Neural cell (in vitro differentiated cells): ENCODE data around the gene CELSR1. TPM values are rescaled to one million over a fixed set of nuclear protein-coding genes. Genes with fewer than 3 reads are reported as not detected.

Source experiments
- H2AFZ ChIP-seq: fragments of 200-600, 300-800 bp; sonication (generic), shearing (Covaris generic); 2 replicates; pipeline ENCODE4 v1.6.0; 2014; ENCODE audit warnings: low read depth, mild to moderate bottlenecking, antibody characterized with exemption, low read length, moderate library complexity
- H3F3A ChIP-seq: fragments of 200-600 bp; shearing (Covaris generic); 2 replicates; pipeline ENCODE4 v1.6.1; 2016; ENCODE audit warnings: mild to moderate bottlenecking, moderate library complexity, mixed read lengths, antibody characterized with exemption, low read length; ENCODE audit not compliant: insufficient read depth, poor library complexity, severe bottlenecking
- H3K27ac ChIP-seq: fragments of 200-600, 300-800 bp; sonication (generic), shearing (Covaris generic); 2 replicates; pipeline ENCODE4 v1.5.1; 2014; ENCODE audit warnings: mild to moderate bottlenecking, low read length, moderate library complexity
- H3K27me3 ChIP-seq: fragments of 300-800, 200-600 bp; sonication (generic), shearing (Covaris generic); 2 replicates; pipeline ENCODE4 v1.6.0; 2014; ENCODE audit warnings: mild to moderate bottlenecking, low read depth, low read length, moderate library complexity; ENCODE audit not compliant: insufficient read depth
- H3K36me3 ChIP-seq: fragments of 300-800, 200-600 bp; sonication (generic), shearing (Covaris generic); 2 replicates; pipeline ENCODE4 v1.5.1; 2014; ENCODE audit warnings: mild to moderate bottlenecking, antibody characterized with exemption, low read length, moderate library complexity; ENCODE audit not compliant: insufficient read depth
- H3K4me2 ChIP-seq: fragments of 300-800, 200-600 bp; sonication (generic), shearing (Covaris generic); 2 replicates; pipeline ENCODE4 v1.6.0; 2014; ENCODE audit warnings: mild to moderate bottlenecking, low read length
- H3K4me3 ChIP-seq: fragments of 300-800, 200-600 bp; sonication (generic), shearing (Covaris generic); 2 replicates; pipeline ENCODE4 v1.5.1; 2014; ENCODE audit warnings: mild to moderate bottlenecking, low read length, moderate library complexity
- H3K79me2 ChIP-seq: fragments of 200-600 bp; shearing (Covaris generic); replicated peaks from 2 replicates; pipeline ENCODE4 v1.6.0; 2014; ENCODE audit warnings: mild to moderate bottlenecking, low read length, moderate library complexity; ENCODE audit not compliant: insufficient read depth
- H3K9ac ChIP-seq: fragments of 300-800, 200-600 bp; sonication (generic), shearing (Covaris generic); 2 replicates; pipeline ENCODE4 v1.6.1; 2016; ENCODE audit warnings: mild to moderate bottlenecking, low read length, mixed read lengths
- H3K9me2 ChIP-seq: fragments of 200-600 bp; shearing (Covaris generic); 2 replicates; pipeline ENCODE4 v1.6.1; 2016; ENCODE audit warnings: mild to moderate bottlenecking, low read length, mixed read lengths; ENCODE audit not compliant: insufficient read depth
- H3K9me3 ChIP-seq: fragments of 200-600, 300-800 bp; sonication (generic), shearing (Covaris generic); 2 replicates; pipeline ENCODE4 v1.6.1; 2016; ENCODE audit warnings: mild to moderate bottlenecking, mixed run types, low read length, moderate library complexity, mixed read lengths
- H4K20me1 ChIP-seq: fragments of 200-600 bp; shearing (Covaris generic); 2 replicates; pipeline ENCODE4 v1.6.1; 2016; ENCODE audit warnings: mild to moderate bottlenecking, mixed run types; ENCODE audit not compliant: insufficient read depth
- EP300 ChIP-seq: fragments of 450-650 bp; conservative IDR thresholded peaks from 2 replicates; pipeline ENCODE4 v1.6.1; 2014; ENCODE audit warnings: antibody characterized with exemption, mild to moderate bottlenecking, moderate library complexity; ENCODE audit not compliant: poor library complexity, severe bottlenecking
- EZH2 ChIP-seq: fragments of 200-600, 300-800 bp; shearing (Covaris generic), sonication (generic); IDR thresholded peaks from 2 replicates; pipeline ENCODE4 v1.6.1; 2014; ENCODE audit warnings: antibody characterized with exemption, low read length, borderline replicate concordance, mild to moderate bottlenecking; ENCODE audit not compliant: insufficient read depth, poor library complexity, severe bottlenecking
- MXI1 ChIP-seq: fragments of 450-650 bp; conservative IDR thresholded peaks from 2 replicates; pipeline ENCODE4 v1.6.1; 2014; ENCODE audit warnings: antibody characterized with exemption, mild to moderate bottlenecking; ENCODE audit not compliant: poor library complexity, severe bottlenecking
- POLR2AphosphoS5 ChIP-seq: IDR thresholded peaks from 2 replicates; pipeline ENCODE4 v1.6.1; 2012
- RAD21 ChIP-seq: fragments of 450-650 bp; conservative IDR thresholded peaks from 2 replicates; pipeline ENCODE4 v1.6.1; 2014; ENCODE audit warnings: antibody characterized with exemption, mild to moderate bottlenecking, moderate library complexity
- SMC3 ChIP-seq: fragments of 450-650 bp; conservative IDR thresholded peaks from 2 replicates; pipeline ENCODE4 v1.6.1; 2014; ENCODE audit warnings: antibody characterized with exemption, mild to moderate bottlenecking, moderate library complexity; ENCODE audit not compliant: poor library complexity
- TAF1 ChIP-seq: IDR thresholded peaks from 2 replicates; pipeline ENCODE4 v1.6.1; 2012; ENCODE audit warnings: low read depth
- polyA plus RNA-seq: library from polyadenylated mRNA; depleted of rRNA; stranded (reverse); fragments of >200 nt; gene quantifications from 2 replicates; pipeline ENCODE4 v1.2.3, GENCODE V29; 2014
- TF ChIP-seq, protein P1 (sequence below): IDR thresholded peaks from 2 replicates; pipeline ENCODE4 v1.6.1; 2012; ENCODE audit warnings: borderline replicate concordance
- TF ChIP-seq, protein P2 (sequence below): fragments of 450-650 bp; IDR thresholded peaks from 2 replicates; pipeline ENCODE4 v1.5.1; 2014; ENCODE audit warnings: antibody characterized with exemption, mild to moderate bottlenecking, moderate library complexity; ENCODE audit not compliant: poor library complexity, severe bottlenecking

CELSR1 gene
- polyA plus RNA-seq, 1 donor from 2014 or later, result 0.14 TPM

DNA sequence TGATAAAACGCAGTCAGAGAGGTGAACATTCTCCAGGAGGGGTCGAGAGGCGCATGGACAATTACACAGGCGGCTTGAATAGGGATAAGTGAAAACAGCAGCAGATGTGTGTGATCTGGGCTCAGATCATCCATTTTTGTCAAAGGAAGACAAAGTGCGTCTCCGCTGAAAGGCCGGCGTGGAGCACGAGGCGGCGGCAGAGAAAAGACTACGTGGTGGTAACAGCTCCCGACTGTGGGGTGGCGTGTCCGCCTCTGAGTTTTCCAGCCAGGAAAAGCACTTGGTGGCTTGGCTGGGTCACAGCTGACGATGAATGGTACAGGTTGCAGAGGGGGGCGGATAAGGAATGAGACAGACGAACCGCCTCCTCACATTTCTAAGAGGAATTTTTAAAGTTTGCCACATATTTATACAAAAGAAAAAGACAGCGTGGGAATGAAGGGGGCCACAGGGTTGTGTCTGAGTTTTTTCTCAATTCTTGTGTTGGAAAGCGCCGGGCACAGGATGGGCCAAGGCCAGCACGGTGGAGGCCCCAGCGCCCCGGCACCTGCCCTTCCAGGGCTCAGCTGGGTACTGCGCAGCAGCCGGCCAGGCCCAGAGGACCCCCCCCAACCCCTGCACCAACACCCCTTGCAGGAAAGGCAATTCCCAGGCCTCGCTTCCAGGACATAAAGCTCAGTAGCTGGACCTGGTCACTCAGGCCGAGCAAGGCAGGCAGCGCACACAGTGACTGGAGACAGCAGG is 121.5 kb downstream of the CELSR1 start:
- no peak for TF ChIP-seq MXI1
- TF ChIP-seq, protein P1, sequence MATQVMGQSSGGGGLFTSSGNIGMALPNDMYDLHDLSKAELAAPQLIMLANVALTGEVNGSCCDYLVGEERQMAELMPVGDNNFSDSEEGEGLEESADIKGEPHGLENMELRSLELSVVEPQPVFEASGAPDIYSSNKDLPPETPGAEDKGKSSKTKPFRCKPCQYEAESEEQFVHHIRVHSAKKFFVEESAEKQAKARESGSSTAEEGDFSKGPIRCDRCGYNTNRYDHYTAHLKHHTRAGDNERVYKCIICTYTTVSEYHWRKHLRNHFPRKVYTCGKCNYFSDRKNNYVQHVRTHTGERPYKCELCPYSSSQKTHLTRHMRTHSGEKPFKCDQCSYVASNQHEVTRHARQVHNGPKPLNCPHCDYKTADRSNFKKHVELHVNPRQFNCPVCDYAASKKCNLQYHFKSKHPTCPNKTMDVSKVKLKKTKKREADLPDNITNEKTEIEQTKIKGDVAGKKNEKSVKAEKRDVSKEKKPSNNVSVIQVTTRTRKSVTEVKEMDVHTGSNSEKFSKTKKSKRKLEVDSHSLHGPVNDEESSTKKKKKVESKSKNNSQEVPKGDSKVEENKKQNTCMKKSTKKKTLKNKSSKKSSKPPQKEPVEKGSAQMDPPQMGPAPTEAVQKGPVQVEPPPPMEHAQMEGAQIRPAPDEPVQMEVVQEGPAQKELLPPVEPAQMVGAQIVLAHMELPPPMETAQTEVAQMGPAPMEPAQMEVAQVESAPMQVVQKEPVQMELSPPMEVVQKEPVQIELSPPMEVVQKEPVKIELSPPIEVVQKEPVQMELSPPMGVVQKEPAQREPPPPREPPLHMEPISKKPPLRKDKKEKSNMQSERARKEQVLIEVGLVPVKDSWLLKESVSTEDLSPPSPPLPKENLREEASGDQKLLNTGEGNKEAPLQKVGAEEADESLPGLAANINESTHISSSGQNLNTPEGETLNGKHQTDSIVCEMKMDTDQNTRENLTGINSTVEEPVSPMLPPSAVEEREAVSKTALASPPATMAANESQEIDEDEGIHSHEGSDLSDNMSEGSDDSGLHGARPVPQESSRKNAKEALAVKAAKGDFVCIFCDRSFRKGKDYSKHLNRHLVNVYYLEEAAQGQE, result no peak
- TF ChIP-seq, protein P2, sequence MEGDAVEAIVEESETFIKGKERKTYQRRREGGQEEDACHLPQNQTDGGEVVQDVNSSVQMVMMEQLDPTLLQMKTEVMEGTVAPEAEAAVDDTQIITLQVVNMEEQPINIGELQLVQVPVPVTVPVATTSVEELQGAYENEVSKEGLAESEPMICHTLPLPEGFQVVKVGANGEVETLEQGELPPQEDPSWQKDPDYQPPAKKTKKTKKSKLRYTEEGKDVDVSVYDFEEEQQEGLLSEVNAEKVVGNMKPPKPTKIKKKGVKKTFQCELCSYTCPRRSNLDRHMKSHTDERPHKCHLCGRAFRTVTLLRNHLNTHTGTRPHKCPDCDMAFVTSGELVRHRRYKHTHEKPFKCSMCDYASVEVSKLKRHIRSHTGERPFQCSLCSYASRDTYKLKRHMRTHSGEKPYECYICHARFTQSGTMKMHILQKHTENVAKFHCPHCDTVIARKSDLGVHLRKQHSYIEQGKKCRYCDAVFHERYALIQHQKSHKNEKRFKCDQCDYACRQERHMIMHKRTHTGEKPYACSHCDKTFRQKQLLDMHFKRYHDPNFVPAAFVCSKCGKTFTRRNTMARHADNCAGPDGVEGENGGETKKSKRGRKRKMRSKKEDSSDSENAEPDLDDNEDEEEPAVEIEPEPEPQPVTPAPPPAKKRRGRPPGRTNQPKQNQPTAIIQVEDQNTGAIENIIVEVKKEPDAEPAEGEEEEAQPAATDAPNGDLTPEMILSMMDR, result no peak
- no peak for TF ChIP-seq EZH2
- TF ChIP-seq EP300, result no peak
- TF ChIP-seq POLR2AphosphoS5, result no peak
- no peak for TF ChIP-seq TAF1
- Histone ChIP-seq H3K79me2 (no peaks in the 10 kb centered on the region), H3K36me3 (no peaks in the 10 kb centered on the region), H3K4me3 (no peak overlapping the region), H3K9me2 (no peaks in the 10 kb centered on the region), H3K4me2 (no peak overlapping the region), H3K27ac (no peak overlapping the region), H3K9me3 (no peaks in the 10 kb centered on the region), H4K20me1 (no peaks in the 10 kb centered on the region), H3K27me3 (no peaks in the 10 kb centered on the region), H3K9ac (no peak overlapping the region), H3F3A (no peaks in the 10 kb centered on the region), H2AFZ (no peak overlapping the region)

DNA sequence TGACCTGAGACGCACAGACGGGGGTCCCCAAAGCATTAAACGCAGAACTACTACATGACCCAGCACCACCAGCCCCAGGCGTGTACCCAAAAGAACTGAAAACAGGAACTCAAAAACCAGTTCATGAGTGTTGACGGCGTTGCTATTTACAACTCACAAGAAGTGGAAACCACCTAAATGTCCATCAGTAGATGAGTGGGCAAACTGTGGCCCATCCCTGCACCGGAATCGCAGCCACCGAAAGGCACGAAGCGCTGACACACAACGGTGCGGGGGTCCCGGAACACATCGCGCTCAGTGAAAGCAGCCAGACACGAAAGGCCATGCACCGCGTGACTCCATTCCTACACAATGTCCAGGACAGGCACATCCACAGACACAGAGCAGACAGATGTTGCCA is 122.7 kb downstream of the CELSR1 start:
- Histone ChIP-seq H3K36me3 (no peaks in the 10 kb centered on the region), H3F3A (no peaks in the 10 kb centered on the region), H3K27me3 (no peaks in the 10 kb centered on the region), H3K27ac (no peak overlapping the region), H3K4me3 (no peak overlapping the region), H2AFZ (no peak overlapping the region), H3K9ac (no peak overlapping the region), H4K20me1 (no peaks in the 10 kb centered on the region), H3K9me2 (no peaks in the 10 kb centered on the region), H3K9me3 (no peaks in the 10 kb centered on the region), H3K79me2 (no peaks in the 10 kb centered on the region), H3K4me2 (no peak overlapping the region)
- TF ChIP-seq TAF1 (no peak), MXI1 (no peak), SMC3 (no peak), POLR2AphosphoS5 (no peak), EP300 (no peak), RAD21 (no peak), EZH2 (no peak)
- TF ChIP-seq, protein P1, result no peak
- TF ChIP-seq, protein P2, result no peak
